HCEC 1CT (cell line): Measurements from ENCODE around the gene PDCD6IP.
A peak's percentile ranks its signal among the peaks of the same experiment; 100 is the strongest.

Experiments used
- DNase-seq: peaks from one replicate; pipeline ENCODE4 v3.0.0-alpha.2; 2017

Gene PDCD6IP

GRCh38 chr3:33898901-33899300 is 100.5 kb downstream of the PDCD6IP start:
- no peak for DNase-seq

GRCh38 chr3:33900440-33900808 is 102.0 kb downstream of the PDCD6IP start:
- DNase-seq = no peak

- no peak for DNase-seq
These were observed 102.5 kb downstream of the PDCD6IP start for GRCh38 chr3:33900809-33901505.

- DNase-seq = no peak
These were observed 103.6 kb downstream of the PDCD6IP start for GRCh38 chr3:33901862-33902563.

- no peak for DNase-seq
These were observed 106.3 kb downstream of the PDCD6IP start for GRCh38 chr3:33904730-33905129.

- DNase-seq = no peak
These were observed 109.9 kb downstream of the PDCD6IP start for GRCh38 chr3:33908250-33908851.

GRCh38 chr3:33909547-33909946 is 111.1 kb downstream of the PDCD6IP start:
- no peak for DNase-seq

- no peak for DNase-seq
These were observed 111.6 kb downstream of the PDCD6IP start for GRCh38 chr3:33910031-33910430.

- DNase-seq = peak; percentile 63
These were observed 113.3 kb downstream of the PDCD6IP start for GRCh38 chr3:33911525-33912322.

- no peak for DNase-seq
These were observed 115.8 kb downstream of the PDCD6IP start for GRCh38 chr3:33914212-33914611.

- no peak for DNase-seq
These were observed 116.4 kb downstream of the PDCD6IP start for GRCh38 chr3:33914731-33915379.

GRCh38 chr3:33915796-33916546 is 117.5 kb downstream of the PDCD6IP start:
- DNase-seq = no peak

GRCh38 chr3:33918126-33918756 is 119.8 kb downstream of the PDCD6IP start:
- DNase-seq = no peak
